ENCODE measurements around the gene UTP25.
"Not testable (repeated sequence)": the region's sequence is repeated elsewhere in the genome, so short reads cannot be mapped to it uniquely, and the experiment has no call there.

The UTP25 gene

GRCh38 chr1:209896346-209896745, 68.6 kb downstream of the UTP25 start:
- DNase-seq (ENCODE audit: low spot score), result no peak

GRCh38 chr1:209898271-209898670, 70.5 kb downstream of the UTP25 start:
- not testable (repeated sequence) for DNase-seq (ENCODE audit: low spot score)

GRCh38 chr1:209898851-209899250, 71.1 kb downstream of the UTP25 start:
- DNase-seq (ENCODE audit: low spot score), result not testable (repeated sequence)

- DNase-seq (ENCODE audit: low spot score), result no peak
Observed at GRCh38 chr1:209899948-209900347, 72.2 kb downstream of the UTP25 start.

GRCh38 chr1:209900734-209901133, 73.0 kb downstream of the UTP25 start:
- peak; percentile 44 for DNase-seq (ENCODE audit: low spot score)

- DNase-seq (ENCODE audit: low spot score), result no peak
Observed at GRCh38 chr1:209901211-209901610, 73.4 kb downstream of the UTP25 start.

GRCh38 chr1:209904774-209905173, 77.0 kb downstream of the UTP25 start:
- DNase-seq (ENCODE audit: low spot score), result not testable (repeated sequence)
